Panc1 (cell line): ENCODE data around the gene GPR6. TPM values are rescaled to one million over a fixed set of nuclear protein-coding genes. Genes with fewer than 3 reads are reported as not detected.

Experiments
- ATAC-seq: fragments of 200-7000 bp; cut with Tn5 transposase; 2 replicates; pipeline ENCODE4 v1.9.1; 2020; ENCODE audit warnings: mild to moderate bottlenecking, moderate library complexity
- BruUV-seq: library from RNA; stranded (reverse); fragments of 400-500 nt; replicated peaks from 2 replicates; lab custom pipeline; 2021; lab: Mats Ljungman, UMichigan
- CTCF ChIA-PET: fragments of 300-600 bp; sonication (Branson Sonifier 250); formaldehyde crosslinking; loops from one replicate; lab custom pipeline; 2022; ENCODE audit warnings: antibody characterized with exemption; lab: Charles Lee
- POLR2A ChIA-PET: fragments of 300-600 bp; sonication (Branson Sonifier 250); formaldehyde crosslinking; loops from one replicate; lab custom pipeline; 2022; ENCODE audit warnings: antibody characterized with exemption; lab: Charles Lee
- DNase-seq: peaks from one replicate; pipeline ENCODE4 v3.0.0-alpha.2; 2010; ENCODE audit warnings: low read depth, low spot score
- H3K27ac ChIP-seq: 2 replicates; pipeline ENCODE4 v1.5.1; 2011; ENCODE audit warnings: mild to moderate bottlenecking, low read length, inconsistent platforms
- H3K27me3 ChIP-seq: fragments of 200-500 bp; sonication (Bioruptor generic); 2 replicates; pipeline ENCODE4 v1.6.0; 2014; ENCODE audit warnings: low read length, inconsistent platforms; ENCODE audit not compliant: control insufficient read depth, insufficient read depth
- H3K36me3 ChIP-seq: fragments of 200-500 bp; sonication (Bioruptor generic); 2 replicates; pipeline ENCODE4 v1.5.1; 2014; ENCODE audit warnings: inconsistent platforms, mild to moderate bottlenecking, low read length, moderate library complexity; ENCODE audit not compliant: control insufficient read depth, insufficient read depth
- H3K4me1 ChIP-seq: 2 replicates; pipeline ENCODE4 v1.5.1; 2011; ENCODE audit warnings: inconsistent platforms, mild to moderate bottlenecking, low read length, moderate library complexity; ENCODE audit not compliant: control insufficient read depth, insufficient read depth
- H3K4me3 ChIP-seq, 2 experiments: 2 replicates each; pipeline ENCODE4 v1.5.1; 2011 to 2012; ENCODE audit warnings: low read depth in 2 of 2, low read length in 2 of 2, mild to moderate bottlenecking in 2 of 2, inconsistent platforms in 1 of 2, moderate library complexity in 1 of 2
- H3K9me3 ChIP-seq: fragments of 200-500 bp; sonication (Bioruptor generic); 2 replicates; pipeline ENCODE4 v1.5.1; 2014; ENCODE audit warnings: low read depth, mild to moderate bottlenecking, inconsistent platforms, low read length, moderate library complexity; ENCODE audit not compliant: control insufficient read depth, insufficient read depth
- CTCF ChIP-seq: fragments of 450-650 bp; IDR thresholded peaks from 2 replicates; pipeline ENCODE4 v1.5.1; 2017; ENCODE audit warnings: mild to moderate bottlenecking
- POLR2AphosphoS5 ChIP-seq: IDR thresholded peaks from 2 replicates; pipeline ENCODE4 v1.6.1; 2012; ENCODE audit warnings: mild to moderate bottlenecking, low read depth, low read length, moderate library complexity
- REST ChIP-seq, 2 experiments: IDR thresholded peaks; 2 replicates each; pipeline ENCODE4 v1.6.1; 2011 to 2012; ENCODE audit warnings: low read depth in 2 of 2, control low read depth in 1 of 2, low read length in 1 of 2, mild to moderate bottlenecking in 1 of 2, moderate library complexity in 1 of 2; ENCODE audit not compliant: insufficient read depth in 1 of 2
- SIN3A ChIP-seq: IDR thresholded peaks from 2 replicates; pipeline ENCODE4 v1.6.1; 2012; ENCODE audit warnings: low read depth, mild to moderate bottlenecking, low read length, moderate library complexity, borderline replicate concordance; ENCODE audit not compliant: insufficient read depth
- TCF7L2 ChIP-seq: IDR thresholded peaks from 2 replicates; pipeline ENCODE4 v1.6.1; 2011; ENCODE audit warnings: mild to moderate bottlenecking, low read depth, low read length, inconsistent platforms
- in situ Hi-C: cut with HindIII; loops from 2 replicates; pipeline ENCODE4 v1.10.0; 2016; ENCODE audit warnings: low sequenced_read_pairs, low pct_unique_long_range_greater_than_20kb
- intact Hi-C: fragments of 100-400 bp; cut with micrococcal nuclease; formaldehyde crosslinking; loops from one replicate; pipeline ENCODE4 v1.10.0; 2022; ENCODE audit not compliant: unreplicated experiment
- total RNA-seq: library from RNA; stranded (reverse); gene quantifications from one replicate; pipeline ENCODE4 v1.2.1, GENCODE V29; 2021; ENCODE audit not compliant: unreplicated experiment

GPR6 gene
- total RNA-seq, 1 experiment from 2014 or later, result not detected

GRCh38 chr6:109939654-109940053, 38.5 kb upstream of the GPR6 start:
- in situ Hi-C loops (no loop called here), intact Hi-C loops (no loop called here)
- Histone ChIP-seq H3K9me3 (no peaks in the 10 kb centered on the region), H3K4me1 (no peaks in the 10 kb centered on the region), H3K36me3 (no peaks in the 10 kb centered on the region), H3K4me3 (no peak overlapping the region), H3K27me3 (peaks cover 22% of the 10 kb centered on the region), H3K27ac (no peak overlapping the region)
- BruUV-seq, result no TSS peak
- DNase-seq (no peak), ATAC-seq (no peak)
- TF ChIP-seq POLR2AphosphoS5 (no peak), REST (IDR thresholded peaks at IDR 0.05; ENCODE audit: insufficient read depth in 1 of 2, low read depth in 2 of 2, low read length in 1 of 2) (no peak)
- ChIA-PET CTCF (no interaction called here), POLR2A (interaction anchor here (0.7 kb wide), 1 partner anchor 479 kb away, joined by 3 read pairs; no protein-coding TSS in a partner anchor)

- intact Hi-C loops (no loop called here), in situ Hi-C loops (no loop called here)
- H3K27me3 ChIP-seq, result peaks cover 43% of the 10 kb centered on the region
- H3K36me3 ChIP-seq, result no peaks in the 10 kb centered on the region
- ATAC-seq (no peak), DNase-seq (no peak)
- POLR2A ChIA-PET, result no interaction called here
- no peak overlapping the region for H3K4me3 ChIP-seq
- no peak overlapping the region for H3K27ac ChIP-seq
- CTCF ChIA-PET, result no interaction called here
- BruUV-seq, result no TSS peak
- no peaks in the 10 kb centered on the region for H3K9me3 ChIP-seq
- H3K4me1 ChIP-seq, result no peaks in the 10 kb centered on the region
- no peak for TF ChIP-seq SIN3A
- TF ChIP-seq TCF7L2, result no peak
- TF ChIP-seq CTCF, result no peak
- no peak for TF ChIP-seq POLR2AphosphoS5
- no peak for TF ChIP-seq REST (IDR thresholded peaks at IDR 0.05; ENCODE audit: insufficient read depth in 1 of 2, low read depth in 2 of 2, low read length in 1 of 2)
Measured at GRCh38 chr6:109944448-109944847, 33.7 kb upstream of the GPR6 start.
